NOMO-1 treated with dmso at 0.1 percent for 144 hours (cell line): ENCODE measurements around the gene TEX36.
"Not testable (repeated sequence)": the region's sequence is repeated elsewhere in the genome, so short reads cannot be mapped to it uniquely, and the experiment has no call there.

Experiments used
- DNase-seq: peaks from one replicate; lab custom pipeline; 2025; ENCODE audit not compliant: unreplicated experiment; lab: John Stamatoyannopoulos, UW

The TEX36 gene

GRCh38 chr10:125692601-125693523 lies 9.9 kb upstream of the TEX36 start:
- no peak for DNase-seq

- DNase-seq, result no peak
Measured at GRCh38 chr10:125692196-125692595, 9.2 kb upstream of the TEX36 start.

GRCh38 chr10:125691160-125691981 lies 8.4 kb upstream of the TEX36 start:
- DNase-seq, result no peak

GRCh38 chr10:125689955-125690569 lies 7.1 kb upstream of the TEX36 start:
- no peak for DNase-seq

- DNase-seq, result no peak
Measured at GRCh38 chr10:125687507-125688185, 4.7 kb upstream of the TEX36 start.

GRCh38 chr10:125684581-125684980 lies 1.6 kb upstream of the TEX36 start:
- DNase-seq, result no peak

GRCh38 chr10:125683821-125684220 lies 858 bp upstream of the TEX36 start:
- DNase-seq, result no peak

- no peak for DNase-seq
Measured at GRCh38 chr10:125679436-125679835, 3.5 kb downstream of the TEX36 start.

- DNase-seq, result no peak
Measured at GRCh38 chr10:125672884-125673283, 10.1 kb downstream of the TEX36 start.

- DNase-seq, result no peak
Measured at GRCh38 chr10:125662584-125662983, 20.4 kb downstream of the TEX36 start.

GRCh38 chr10:125661941-125662515 lies 20.9 kb downstream of the TEX36 start:
- DNase-seq, result no peak

- DNase-seq, result no peak
Measured at GRCh38 chr10:125661431-125661940, 21.5 kb downstream of the TEX36 start.

GRCh38 chr10:125659071-125659470 lies 23.9 kb downstream of the TEX36 start:
- no peak for DNase-seq

- no peak for DNase-seq
Measured at GRCh38 chr10:125656523-125656922, 26.4 kb downstream of the TEX36 start.

- not testable (repeated sequence) for DNase-seq
Measured at GRCh38 chr10:125653113-125653512, 29.9 kb downstream of the TEX36 start.

GRCh38 chr10:125646311-125646710 lies 36.7 kb downstream of the TEX36 start:
- no peak for DNase-seq

GRCh38 chr10:125641398-125641797 lies 41.6 kb downstream of the TEX36 start:
- DNase-seq, result no peak

GRCh38 chr10:125640653-125641052 lies 42.3 kb downstream of the TEX36 start:
- no peak for DNase-seq

GRCh38 chr10:125639846-125640245 lies 43.1 kb downstream of the TEX36 start:
- DNase-seq, result no peak

- DNase-seq, result no peak
Measured at GRCh38 chr10:125638555-125638954, 44.4 kb downstream of the TEX36 start.
